WTC11 (cell line): Measurements from ENCODE around the gene SMYD3.

ENCODE experiments used
- ATF2 ChIP-seq: sonication (generic); formaldehyde crosslinking; IDR thresholded peaks from 2 replicates; pipeline ENCODE4 v1.8.1; 2022; ENCODE audit warnings: low read depth, missing genetic modification reagents, borderline replicate concordance
- CREB1 ChIP-seq: sonication (generic); formaldehyde crosslinking; IDR thresholded peaks from 2 replicates; pipeline ENCODE4 v1.8.0; 2023; ENCODE audit warnings: mild to moderate bottlenecking, missing genetic modification reagents
- CTCF ChIP-seq: fragments of 200-600 bp; IDR thresholded peaks from 2 replicates; pipeline ENCODE4 v1.8.0; 2022; ENCODE audit warnings: antibody characterized with exemption
- E2F1 ChIP-seq: sonication (generic); formaldehyde crosslinking; IDR thresholded peaks from 2 replicates; pipeline ENCODE4 v1.8.0; 2022; ENCODE audit warnings: mild to moderate bottlenecking, missing genetic modification reagents
- ETV6 ChIP-seq: sonication (generic); formaldehyde crosslinking; IDR thresholded peaks from 2 replicates; pipeline ENCODE4 v1.8.1; 2022; ENCODE audit warnings: mild to moderate bottlenecking, missing genetic modification reagents
- JUN ChIP-seq: sonication (generic); formaldehyde crosslinking; IDR thresholded peaks from 2 replicates; pipeline ENCODE4 v1.8.0; 2023; ENCODE audit warnings: mild to moderate bottlenecking, missing genetic modification reagents
- TCF7 ChIP-seq: sonication (generic); formaldehyde crosslinking; IDR thresholded peaks from 2 replicates; pipeline ENCODE4 v1.8.0; 2022; ENCODE audit warnings: mild to moderate bottlenecking, low read depth, missing genetic modification reagents, moderate library complexity
- USF1 ChIP-seq: sonication (generic); formaldehyde crosslinking; IDR thresholded peaks from 2 replicates; pipeline ENCODE4 v1.8.0; 2022; ENCODE audit warnings: mild to moderate bottlenecking, missing genetic modification reagents
- ZNF138 ChIP-seq: sonication (generic); formaldehyde crosslinking; conservative IDR thresholded peaks from 2 replicates; pipeline ENCODE4 v1.8.1; 2022; ENCODE audit warnings: mild to moderate bottlenecking, moderate library complexity, missing genetic modification reagents
- ZNF532 ChIP-seq: fragments of 250-450 bp; sonication (Bioruptor Pico); IDR thresholded peaks from 2 replicates; pipeline ENCODE4 v1.9.0; 2021; ENCODE audit warnings: mild to moderate bottlenecking, borderline replicate concordance
- TF ChIP-seq, protein P1 (sequence below): sonication (generic); formaldehyde crosslinking; IDR thresholded peaks from 2 replicates; pipeline ENCODE4 v1.8.1; 2022; ENCODE audit warnings: missing genetic modification reagents, borderline replicate concordance
- TF ChIP-seq, protein P2 (sequence below): sonication (generic); formaldehyde crosslinking; IDR thresholded peaks from 2 replicates; pipeline ENCODE4 v1.8.0; 2023; ENCODE audit warnings: missing genetic modification reagents

GRCh38 chr1:245855846-245856730 is 651.0 kb downstream of the SMYD3 start:
- TF ChIP-seq TCF7 (no peak), CTCF (no peak), USF1 (CRISPR knock-in tag) (no peak), ZNF532 (CRISPR knock-in tag) (no peak), JUN (no peak), ETV6 (no peak), CREB1 (no peak), E2F1 (CRISPR knock-in tag) (no peak), ATF2 (CRISPR knock-in tag) (no peak), ZNF138 (CRISPR knock-in tag) (no peak)
- TF ChIP-seq, protein P1, sequence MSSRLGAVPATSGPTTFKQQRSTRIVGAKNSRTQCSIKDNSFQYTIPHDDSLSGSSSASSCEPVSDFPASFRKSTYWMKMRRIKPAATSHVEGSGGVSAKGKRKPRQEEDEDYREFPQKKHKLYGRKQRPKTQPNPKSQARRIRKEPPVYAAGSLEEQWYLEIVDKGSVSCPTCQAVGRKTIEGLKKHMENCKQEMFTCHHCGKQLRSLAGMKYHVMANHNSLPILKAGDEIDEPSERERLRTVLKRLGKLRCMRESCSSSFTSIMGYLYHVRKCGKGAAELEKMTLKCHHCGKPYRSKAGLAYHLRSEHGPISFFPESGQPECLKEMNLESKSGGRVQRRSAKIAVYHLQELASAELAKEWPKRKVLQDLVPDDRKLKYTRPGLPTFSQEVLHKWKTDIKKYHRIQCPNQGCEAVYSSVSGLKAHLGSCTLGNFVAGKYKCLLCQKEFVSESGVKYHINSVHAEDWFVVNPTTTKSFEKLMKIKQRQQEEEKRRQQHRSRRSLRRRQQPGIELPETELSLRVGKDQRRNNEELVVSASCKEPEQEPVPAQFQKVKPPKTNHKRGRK (CRISPR knock-in tag) = no peak
- TF ChIP-seq, protein P2, sequence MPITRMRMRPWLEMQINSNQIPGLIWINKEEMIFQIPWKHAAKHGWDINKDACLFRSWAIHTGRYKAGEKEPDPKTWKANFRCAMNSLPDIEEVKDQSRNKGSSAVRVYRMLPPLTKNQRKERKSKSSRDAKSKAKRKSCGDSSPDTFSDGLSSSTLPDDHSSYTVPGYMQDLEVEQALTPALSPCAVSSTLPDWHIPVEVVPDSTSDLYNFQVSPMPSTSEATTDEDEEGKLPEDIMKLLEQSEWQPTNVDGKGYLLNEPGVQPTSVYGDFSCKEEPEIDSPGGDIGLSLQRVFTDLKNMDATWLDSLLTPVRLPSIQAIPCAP = no peak
